Right lobe of liver (tissue), 4 donors: ENCODE results near the gene EMD.

Source experiments
- POLR2A ChIP-seq: fragments of 450-650 bp; IDR thresholded peaks from one replicate; pipeline ENCODE4 v1.6.1; 2017; ENCODE audit warnings: antibody characterized with exemption, mild to moderate bottlenecking
- TF ChIP-seq, protein P1 (sequence below), 4 donors: fragments of 200-600 bp in 3 of 4; fragments of 450-650 bp in 1 of 4; IDR thresholded peaks; one replicate each; pipeline versions ENCODE4 v1.5.1 to v1.8.0; 2016 to 2022; ENCODE audit warnings: antibody characterized with exemption in 4 of 4, mild to moderate bottlenecking in 2 of 4
- donor health status: DM: no; HTN: no; CAD: no.
- donor health status: DM: no; HTN: no; CAD: no.
- donor health status: DM: no; HTN: yes; CAD: no.

DNA sequence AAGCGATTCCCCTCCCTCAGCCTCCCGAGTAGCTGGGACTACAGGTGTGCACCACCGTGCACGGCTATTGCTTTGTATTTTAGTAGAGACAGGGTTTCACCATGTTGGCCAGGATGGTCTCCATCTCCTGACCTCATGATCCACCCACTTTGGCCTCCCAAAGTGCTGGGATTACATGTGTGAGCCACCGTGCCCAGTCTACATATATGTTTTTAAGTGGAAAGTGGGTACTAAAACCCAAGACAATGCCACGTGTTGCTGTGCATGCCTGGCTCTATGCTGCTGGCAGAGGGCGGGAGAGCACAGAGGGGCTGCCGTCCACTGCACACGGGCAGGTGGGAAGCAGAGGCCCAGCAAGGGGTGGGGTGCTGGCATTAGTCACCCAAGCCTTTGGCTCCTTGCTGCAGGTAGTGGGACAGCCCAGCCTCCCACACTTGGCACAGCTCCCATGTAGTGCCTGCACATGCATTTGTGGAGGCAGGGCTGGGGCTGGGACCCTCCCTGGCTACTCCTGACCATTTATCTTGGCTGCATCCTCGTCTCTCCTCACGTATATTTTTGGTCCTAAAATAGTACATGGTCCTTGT is 3.5 kb downstream of the EMD start:
- no peak for TF ChIP-seq POLR2A
- TF ChIP-seq, protein P1, sequence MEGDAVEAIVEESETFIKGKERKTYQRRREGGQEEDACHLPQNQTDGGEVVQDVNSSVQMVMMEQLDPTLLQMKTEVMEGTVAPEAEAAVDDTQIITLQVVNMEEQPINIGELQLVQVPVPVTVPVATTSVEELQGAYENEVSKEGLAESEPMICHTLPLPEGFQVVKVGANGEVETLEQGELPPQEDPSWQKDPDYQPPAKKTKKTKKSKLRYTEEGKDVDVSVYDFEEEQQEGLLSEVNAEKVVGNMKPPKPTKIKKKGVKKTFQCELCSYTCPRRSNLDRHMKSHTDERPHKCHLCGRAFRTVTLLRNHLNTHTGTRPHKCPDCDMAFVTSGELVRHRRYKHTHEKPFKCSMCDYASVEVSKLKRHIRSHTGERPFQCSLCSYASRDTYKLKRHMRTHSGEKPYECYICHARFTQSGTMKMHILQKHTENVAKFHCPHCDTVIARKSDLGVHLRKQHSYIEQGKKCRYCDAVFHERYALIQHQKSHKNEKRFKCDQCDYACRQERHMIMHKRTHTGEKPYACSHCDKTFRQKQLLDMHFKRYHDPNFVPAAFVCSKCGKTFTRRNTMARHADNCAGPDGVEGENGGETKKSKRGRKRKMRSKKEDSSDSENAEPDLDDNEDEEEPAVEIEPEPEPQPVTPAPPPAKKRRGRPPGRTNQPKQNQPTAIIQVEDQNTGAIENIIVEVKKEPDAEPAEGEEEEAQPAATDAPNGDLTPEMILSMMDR (IDR thresholded peaks at IDR 0.05), result no peak
